Ascending aorta (tissue), 2 donors: ENCODE results near the gene FAM124A. TPM values are rescaled to one million over a fixed set of nuclear protein-coding genes. Genes with fewer than 3 reads are reported as not detected.

Experiments
- DNase-seq, 2 donors: peaks; one replicate each; pipeline ENCODE4 v3.0.0-alpha.2; 2019; ENCODE audit warnings: low spot score in 2 of 2
- H3K27ac ChIP-seq, 2 donors: fragments of 200-600 bp; sonication (generic); one replicate each; pipeline ENCODE4 v1.5.1; 2016 to 2017; ENCODE audit warnings: mild to moderate bottlenecking in 1 of 2
- H3K27me3 ChIP-seq: fragments of 200-600 bp; sonication (generic); one replicate; pipeline ENCODE4 v1.5.1; 2017
- H3K36me3 ChIP-seq, 2 donors: fragments of 200-600 bp; sonication (generic); one replicate each; pipeline ENCODE4 v1.5.1; 2016
- H3K4me1 ChIP-seq, 2 donors: fragments of 200-600 bp; sonication (generic); one replicate each; pipeline ENCODE4 v1.5.1; 2016 to 2017; ENCODE audit warnings: mild to moderate bottlenecking in 1 of 2
- H3K4me3 ChIP-seq, 2 donors: fragments of 200-600 bp; sonication (generic); one replicate each; pipeline ENCODE4 v1.5.1; 2016 to 2017; ENCODE audit warnings: mild to moderate bottlenecking in 1 of 2
- H3K9me3 ChIP-seq, 2 donors: fragments of 200-600 bp; sonication (generic); one replicate each; pipeline ENCODE4 v1.5.1; 2016
- CTCF ChIP-seq, 3 experiments: fragments of 200-600 bp in 2 of 3; fragments of 450-650 bp in 1 of 3; sonication (generic) in 2 of 3; IDR thresholded peaks; one replicate each; pipeline ENCODE4 v1.5.1; 2016 to 2019; ENCODE audit warnings: antibody characterized with exemption in 3 of 3, mild to moderate bottlenecking in 1 of 3, moderate library complexity in 1 of 3
- intact Hi-C: fragments of 100-400 bp; cut with DNase I; formaldehyde crosslinking; loops from one replicate; pipeline ENCODE4 v1.15.1; 2023
- total RNA-seq: library from RNA; depleted of rRNA; stranded (reverse); fragments of >200 nt; gene quantifications from one replicate; pipeline ENCODE4 v1.1.0, GENCODE V29; 2016

The FAM124A gene
- total RNA-seq, 1 donor from 2014 or later: 22.4 TPM

GRCh38 chr13:51208716-51209115, 13.5 kb upstream of the FAM124A start:
- Histone ChIP-seq H3K9me3 (no peaks in the 10 kb centered on the region), H3K27me3 (no peaks in the 10 kb centered on the region), H3K36me3 (no peaks in the 10 kb centered on the region), H3K4me1 (no peaks in the 10 kb centered on the region), H3K4me3 (no peak overlapping the region), H3K27ac (no peak overlapping the region)
- DNase-seq: no peak
- intact Hi-C loops: no loop called here
- TF ChIP-seq CTCF (IDR thresholded peaks at IDR 0.05): no peak

GRCh38 chr13:51211910-51212309, 10.3 kb upstream of the FAM124A start:
- DNase-seq: no peak
- intact Hi-C loops: no loop called here
- Histone ChIP-seq H3K9me3 (no peaks in the 10 kb centered on the region), H3K36me3 (no peaks in the 10 kb centered on the region), H3K27ac (no peak overlapping the region), H3K4me1 (no peaks in the 10 kb centered on the region), H3K27me3 (no peaks in the 10 kb centered on the region), H3K4me3 (no peak overlapping the region)
- TF ChIP-seq CTCF (IDR thresholded peaks at IDR 0.05): no peak

DNA sequence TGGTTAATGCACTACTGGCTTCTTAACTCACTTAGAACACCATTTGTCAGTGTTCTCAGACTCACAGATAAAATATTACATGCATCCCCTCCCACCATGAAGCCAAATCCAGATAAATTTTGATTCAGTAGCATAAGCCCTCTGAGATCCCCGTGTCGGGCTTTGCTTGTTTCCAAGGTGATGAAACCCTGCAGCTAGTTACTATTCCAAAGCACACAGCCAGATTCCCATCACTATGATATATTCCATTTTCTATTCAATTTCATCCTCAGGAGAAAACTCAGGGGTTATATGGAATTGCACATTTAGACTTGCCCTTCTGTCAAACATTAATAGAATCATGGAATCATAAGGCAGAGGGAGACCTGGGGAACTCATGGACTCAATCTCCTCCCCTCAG, 9.4 kb upstream of the FAM124A start:
- no peaks in the 10 kb centered on the region for H3K4me1 ChIP-seq
- intact Hi-C loops: no loop called here
- no peak for DNase-seq
- no peaks in the 10 kb centered on the region for H3K36me3 ChIP-seq
- H3K9me3 ChIP-seq: no peaks in the 10 kb centered on the region
- no peak overlapping the region for H3K27ac ChIP-seq
- H3K27me3 ChIP-seq: no peaks in the 10 kb centered on the region
- no peak for TF ChIP-seq CTCF (IDR thresholded peaks at IDR 0.05)
- no peak overlapping the region for H3K4me3 ChIP-seq

GRCh38 chr13:51213173-51213728, 8.9 kb upstream of the FAM124A start:
- Histone ChIP-seq H3K9me3 (no peaks in the 10 kb centered on the region), H3K27me3 (no peaks in the 10 kb centered on the region), H3K27ac (no peak overlapping the region), H3K36me3 (no peaks in the 10 kb centered on the region), H3K4me3 (no peak overlapping the region), H3K4me1 (no peaks in the 10 kb centered on the region)
- intact Hi-C loops: no loop called here
- DNase-seq: no peak
- TF ChIP-seq CTCF (IDR thresholded peaks at IDR 0.05): no peak

- DNase-seq: no peak
- TF ChIP-seq CTCF (IDR thresholded peaks at IDR 0.05): no peak
- Histone ChIP-seq H3K27ac (no peak overlapping the region), H3K27me3 (no peaks in the 10 kb centered on the region), H3K4me3 (no peak overlapping the region), H3K4me1 (no peaks in the 10 kb centered on the region), H3K9me3 (no peaks in the 10 kb centered on the region), H3K36me3 (no peaks in the 10 kb centered on the region)
- intact Hi-C loops: no loop called here
Observed at GRCh38 chr13:51218626-51219025, 3.6 kb upstream of the FAM124A start.

GRCh38 chr13:51220706-51221105, 1.5 kb upstream of the FAM124A start:
- no peaks in the 10 kb centered on the region for H3K36me3 ChIP-seq
- no peak overlapping the region for H3K4me3 ChIP-seq
- H3K4me1 ChIP-seq: no peaks in the 10 kb centered on the region
- H3K27me3 ChIP-seq: no peaks in the 10 kb centered on the region
- DNase-seq: no peak
- H3K27ac ChIP-seq: no peak overlapping the region
- intact Hi-C loops: loop anchor here (5.0 to 10.0 kb wide), 2 partner anchors 234 to 512 kb away; partner anchors contain the start of gene INTS6
- no peaks in the 10 kb centered on the region for H3K9me3 ChIP-seq
- TF ChIP-seq CTCF (IDR thresholded peaks at IDR 0.05): no peak
